NT2/D1 (cell line): ENCODE results near the gene SKA2.

ENCODE experiments used
- SUZ12 ChIP-seq: IDR thresholded peaks from 2 replicates; pipeline ENCODE4 v1.6.1; 2011; ENCODE audit not compliant: insufficient read length, insufficient read depth; ENCODE audit errors: extremely low read depth
- ZNF274 ChIP-seq: IDR thresholded peaks from 2 replicates; pipeline ENCODE4 v1.6.1; 2011; ENCODE audit warnings: mild to moderate bottlenecking, low read depth, low read length

DNA sequence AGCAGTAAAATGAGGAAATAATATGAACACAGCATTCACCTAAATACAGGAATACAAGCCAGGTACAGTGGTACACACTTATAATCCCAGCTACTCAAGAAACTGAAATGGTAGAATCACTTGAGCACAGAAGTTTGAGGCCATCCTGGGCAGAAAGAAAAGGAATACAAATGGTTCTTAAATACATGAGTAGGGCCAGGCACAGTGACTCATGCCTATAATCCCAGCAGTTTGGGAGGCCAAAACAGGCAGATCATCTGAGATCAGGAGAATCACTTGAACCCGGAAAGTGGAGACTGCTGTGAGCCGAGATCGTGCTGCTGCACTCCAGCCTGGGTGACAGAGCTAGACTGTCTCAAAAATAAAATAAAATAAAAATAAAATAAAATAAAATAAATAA lies 31.9 kb upstream of the SKA2 start:
- no peak for TF ChIP-seq ZNF274
- TF ChIP-seq SUZ12, result no peak
